Loucy (cell line): ENCODE results near the gene CHRNA5.

ENCODE experiments used
- H2AFZ ChIP-seq: fragments of 200-600 bp; sonication (generic); 2 replicates; pipeline ENCODE4 v1.6.0; 2016; ENCODE audit warnings: antibody characterized with exemption, mild to moderate bottlenecking, low read length, moderate library complexity
- H3F3A ChIP-seq: fragments of 200-600 bp; 2 replicates; pipeline ENCODE4 v1.6.0; 2016; ENCODE audit warnings: antibody characterized with exemption, low read depth, mild to moderate bottlenecking
- H3K27me3 ChIP-seq: fragments of 200-600 bp; sonication (generic); 2 replicates; pipeline ENCODE4 v1.6.1; 2014; ENCODE audit warnings: low read length, mild to moderate bottlenecking; ENCODE audit not compliant: insufficient read depth, poor library complexity, severe bottlenecking
- H3K36me3 ChIP-seq: fragments of 200-600 bp; sonication (generic); 2 replicates; pipeline ENCODE4 v1.6.1; 2016; ENCODE audit warnings: low read length; ENCODE audit not compliant: insufficient read depth
- H3K4me1 ChIP-seq: fragments of 200-600 bp; sonication (generic); 2 replicates; pipeline ENCODE4 v1.5.1; 2014; ENCODE audit warnings: low read length, mild to moderate bottlenecking; ENCODE audit not compliant: insufficient read depth, poor library complexity, severe bottlenecking
- H3K4me2 ChIP-seq: fragments of 200-600 bp; sonication (generic); 2 replicates; pipeline ENCODE4 v1.6.0; 2014; ENCODE audit warnings: antibody characterized with exemption, low read length, low read depth, mild to moderate bottlenecking; ENCODE audit not compliant: poor library complexity, severe bottlenecking
- H3K4me3 ChIP-seq: fragments of 200-600 bp; sonication (generic); 2 replicates; pipeline ENCODE4 v1.5.1; 2014; ENCODE audit warnings: low read length, mild to moderate bottlenecking, mixed read lengths; ENCODE audit not compliant: poor library complexity, severe bottlenecking
- H3K79me2 ChIP-seq: fragments of 200-600 bp; sonication (generic); 2 replicates; pipeline ENCODE4 v1.6.1; 2014; ENCODE audit warnings: low read length; ENCODE audit not compliant: insufficient read depth
- H3K9ac ChIP-seq: fragments of 200-600 bp; sonication (generic); 2 replicates; pipeline ENCODE4 v1.6.0; 2014; ENCODE audit warnings: mild to moderate bottlenecking, low read depth, low read length, moderate library complexity; ENCODE audit not compliant: poor library complexity, severe bottlenecking
- H3K9me2 ChIP-seq: fragments of 200-600 bp; sonication (generic); replicated peaks from 2 replicates; pipeline ENCODE4 v1.6.1; 2016; ENCODE audit warnings: low read depth, low read length, mixed read lengths
- H3K9me3 ChIP-seq: fragments of 200-600 bp; sonication (generic); 2 replicates; pipeline ENCODE4 v1.6.1; 2014; ENCODE audit warnings: mild to moderate bottlenecking, antibody characterized with exemption, low read length, low read depth; ENCODE audit not compliant: insufficient read depth
- H4K20me1 ChIP-seq: fragments of 200-600 bp; sonication (generic); 2 replicates; pipeline ENCODE4 v1.6.0; 2014; ENCODE audit warnings: antibody characterized with exemption, low read length, mild to moderate bottlenecking; ENCODE audit not compliant: insufficient read depth, poor library complexity, severe bottlenecking
- CTCF ChIP-seq: fragments of 200-600 bp; sonication (generic); conservative IDR thresholded peaks from 2 replicates; pipeline ENCODE4 v1.5.1; 2014; ENCODE audit warnings: mild to moderate bottlenecking, antibody characterized with exemption, low read length
- EZH2phosphoT487 ChIP-seq: fragments of 200-600 bp; IDR thresholded peaks from 2 replicates; pipeline ENCODE4 v1.6.1; 2018; ENCODE audit warnings: antibody characterized with exemption, mild to moderate bottlenecking, moderate library complexity, borderline replicate concordance

The CHRNA5 gene

DNA sequence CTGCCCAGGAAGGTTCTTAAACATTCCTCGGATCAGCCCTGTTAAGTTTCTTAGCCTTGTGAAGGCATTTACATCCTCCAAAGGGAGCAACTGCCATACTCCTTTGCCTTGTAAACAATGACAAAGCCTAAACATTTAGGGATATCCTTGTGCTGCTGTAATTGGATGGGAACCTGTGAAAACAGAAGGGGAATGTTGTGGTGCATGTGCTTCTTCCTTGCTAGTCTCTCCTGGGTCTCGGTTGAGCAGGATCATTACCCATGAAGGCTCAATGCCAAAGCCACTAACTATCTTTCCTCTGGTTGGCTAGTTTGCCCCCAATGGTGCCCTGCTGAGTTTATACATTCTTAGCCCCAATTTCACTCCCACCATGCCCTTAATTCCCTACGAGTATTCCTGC lies 38.1 kb downstream of the CHRNA5 start:
- Histone ChIP-seq H3K9me2 (no peaks in the 10 kb centered on the region), H3K4me2 (no peak overlapping the region), H3K4me3 (no peak overlapping the region), H3K79me2 (no peaks in the 10 kb centered on the region), H2AFZ (no peak overlapping the region), H3K9me3 (no peaks in the 10 kb centered on the region), H3K27me3 (no peaks in the 10 kb centered on the region), H3K36me3 (no peaks in the 10 kb centered on the region), H3K4me1 (no peaks in the 10 kb centered on the region), H4K20me1 (no peaks in the 10 kb centered on the region), H3K9ac (no peak overlapping the region), H3F3A (no peaks in the 10 kb centered on the region)
- TF ChIP-seq CTCF = no peak
- TF ChIP-seq EZH2phosphoT487 = no peak

- no peaks in the 10 kb centered on the region for H3K9me3 ChIP-seq
- no peak overlapping the region for H3K9ac ChIP-seq
- H4K20me1 ChIP-seq = no peaks in the 10 kb centered on the region
- no peak overlapping the region for H3K4me3 ChIP-seq
- no peaks in the 10 kb centered on the region for H3K9me2 ChIP-seq
- H3F3A ChIP-seq = no peaks in the 10 kb centered on the region
- H2AFZ ChIP-seq = no peak overlapping the region
- H3K27me3 ChIP-seq = no peaks in the 10 kb centered on the region
- no peaks in the 10 kb centered on the region for H3K79me2 ChIP-seq
- H3K4me2 ChIP-seq = no peak overlapping the region
- no peaks in the 10 kb centered on the region for H3K4me1 ChIP-seq
- TF ChIP-seq EZH2phosphoT487 (no peak), CTCF (no peak)
- no peaks in the 10 kb centered on the region for H3K36me3 ChIP-seq
Observed at GRCh38 chr15:78604420-78604819, 39.1 kb downstream of the CHRNA5 start.

DNA sequence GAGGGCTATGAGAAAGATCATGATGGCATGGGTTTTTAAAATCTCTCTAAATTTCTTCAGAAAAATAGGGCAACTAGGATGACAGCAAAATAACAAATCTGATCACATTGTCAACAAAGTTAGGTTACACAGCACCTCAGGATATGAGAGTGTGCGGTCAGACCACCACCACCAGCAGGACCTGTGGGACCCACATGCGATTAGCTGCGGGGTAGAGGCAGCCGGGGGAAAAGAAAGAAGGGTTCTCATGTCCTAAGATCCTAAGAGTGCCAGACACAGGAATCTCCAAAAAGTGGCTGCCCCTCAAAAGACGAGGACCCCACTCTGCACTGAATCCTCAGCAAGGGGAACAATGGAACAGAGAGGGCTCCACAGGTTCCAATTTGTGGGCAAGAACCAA lies 39.9 kb downstream of the CHRNA5 start:
- Histone ChIP-seq H3K9me2 (no peaks in the 10 kb centered on the region), H3F3A (no peaks in the 10 kb centered on the region), H3K9me3 (no peaks in the 10 kb centered on the region), H2AFZ (no peak overlapping the region), H3K4me2 (no peak overlapping the region), H3K9ac (no peak overlapping the region), H3K4me3 (no peak overlapping the region), H4K20me1 (no peaks in the 10 kb centered on the region), H3K4me1 (no peaks in the 10 kb centered on the region), H3K36me3 (no peaks in the 10 kb centered on the region), H3K27me3 (no peaks in the 10 kb centered on the region), H3K79me2 (no peaks in the 10 kb centered on the region)
- TF ChIP-seq EZH2phosphoT487 (no peak), CTCF (no peak)
